ENCODE results near the gene LHPP. TPM values are rescaled to one million over a fixed set of nuclear protein-coding genes. Genes with fewer than 3 reads are reported as not detected.

Gene LHPP
- total RNA-seq, 1 donor from 2014 or later, result 7.6 TPM

DNA sequence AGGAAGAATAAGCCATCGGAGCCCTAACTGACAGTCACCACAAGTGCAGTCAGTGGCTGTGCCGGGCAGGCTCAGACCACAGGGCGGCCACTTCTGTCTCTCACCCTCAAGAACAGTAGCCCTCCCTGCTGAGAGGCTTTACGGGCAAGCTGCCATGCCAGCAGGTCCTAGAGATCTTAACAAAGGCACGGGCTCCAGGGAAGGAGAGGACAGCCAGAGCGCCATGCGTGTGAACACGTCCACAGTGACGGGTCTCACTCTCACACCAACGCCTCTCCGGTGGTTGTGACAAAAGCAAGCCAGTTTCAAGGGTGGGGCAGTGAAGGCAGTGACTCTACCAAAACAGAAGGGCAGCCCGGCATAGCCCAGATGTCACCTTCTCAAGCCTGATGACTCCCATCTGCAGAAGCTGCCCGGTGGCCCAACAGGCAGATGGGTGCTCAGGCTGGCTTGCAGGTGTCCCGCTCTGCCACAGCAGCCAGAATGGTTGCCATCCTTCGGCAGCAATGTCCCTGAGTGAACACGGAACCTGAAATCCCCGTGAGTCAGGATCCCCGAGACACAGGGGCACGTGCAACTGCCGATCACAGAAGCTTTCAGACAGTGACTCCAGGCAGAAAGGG is 180.6 kb downstream of the LHPP start:
- H3K27ac ChIP-seq (replicated peaks), result peak overlapping the region; percentile 86
- TF ChIP-seq, protein P1, sequence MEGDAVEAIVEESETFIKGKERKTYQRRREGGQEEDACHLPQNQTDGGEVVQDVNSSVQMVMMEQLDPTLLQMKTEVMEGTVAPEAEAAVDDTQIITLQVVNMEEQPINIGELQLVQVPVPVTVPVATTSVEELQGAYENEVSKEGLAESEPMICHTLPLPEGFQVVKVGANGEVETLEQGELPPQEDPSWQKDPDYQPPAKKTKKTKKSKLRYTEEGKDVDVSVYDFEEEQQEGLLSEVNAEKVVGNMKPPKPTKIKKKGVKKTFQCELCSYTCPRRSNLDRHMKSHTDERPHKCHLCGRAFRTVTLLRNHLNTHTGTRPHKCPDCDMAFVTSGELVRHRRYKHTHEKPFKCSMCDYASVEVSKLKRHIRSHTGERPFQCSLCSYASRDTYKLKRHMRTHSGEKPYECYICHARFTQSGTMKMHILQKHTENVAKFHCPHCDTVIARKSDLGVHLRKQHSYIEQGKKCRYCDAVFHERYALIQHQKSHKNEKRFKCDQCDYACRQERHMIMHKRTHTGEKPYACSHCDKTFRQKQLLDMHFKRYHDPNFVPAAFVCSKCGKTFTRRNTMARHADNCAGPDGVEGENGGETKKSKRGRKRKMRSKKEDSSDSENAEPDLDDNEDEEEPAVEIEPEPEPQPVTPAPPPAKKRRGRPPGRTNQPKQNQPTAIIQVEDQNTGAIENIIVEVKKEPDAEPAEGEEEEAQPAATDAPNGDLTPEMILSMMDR (IDR thresholded peaks at IDR 0.05; ENCODE audit: borderline replicate concordance), result peak; percentile 20
- intact Hi-C loops (cut with micrococcal nuclease), result no loop called here

DNA sequence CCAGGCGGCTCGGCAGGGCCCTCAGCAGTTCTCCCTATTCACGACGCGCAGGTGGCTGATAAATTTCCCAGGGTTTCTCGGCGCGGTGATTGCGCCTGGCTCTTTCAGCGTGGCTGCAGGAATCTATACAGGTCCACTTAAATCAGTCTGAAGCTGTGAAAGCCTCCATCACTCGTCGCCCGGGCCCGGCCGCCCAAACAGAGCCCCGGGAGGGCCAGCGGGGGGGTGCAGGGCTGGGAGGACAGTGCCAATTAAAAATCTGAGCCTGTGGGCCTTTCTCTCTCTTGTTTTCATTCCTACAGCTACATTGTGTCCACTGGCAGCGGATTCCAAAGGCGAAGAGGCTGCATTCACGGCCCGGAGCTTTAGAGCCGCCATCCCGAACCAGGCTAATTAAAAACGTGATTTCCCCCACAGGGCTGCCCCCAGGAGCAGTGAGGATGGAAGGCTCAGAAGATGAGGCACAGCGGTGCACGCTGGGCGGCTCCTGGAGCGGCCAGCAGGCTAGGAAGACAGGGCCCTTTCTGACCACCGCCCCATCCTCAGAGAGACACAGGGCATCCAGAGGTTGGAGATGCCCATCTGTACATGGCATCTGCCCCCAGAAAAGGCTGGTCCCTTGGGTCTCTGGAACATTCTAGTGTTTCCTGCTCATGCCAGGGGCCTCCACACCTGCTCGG is 181.8 kb downstream of the LHPP start:
- intact Hi-C loops (cut with micrococcal nuclease), result no loop called here
- H3K4me1 ChIP-seq, result peaks cover 100% of the 10 kb centered on the region
- no peaks in the 10 kb centered on the region for H3K27me3 ChIP-seq (ENCODE audit: low read depth)
- H3K4me3 ChIP-seq, result no peak overlapping the region
- TF ChIP-seq, protein P1 (IDR thresholded peaks at IDR 0.05; ENCODE audit: borderline replicate concordance), result no peak
- no peaks in the 10 kb centered on the region for H3K9me3 ChIP-seq (replicated peaks)
- peak overlapping the region; percentile 86 for H3K27ac ChIP-seq (replicated peaks)
- no peaks in the 10 kb centered on the region for H3K36me3 ChIP-seq
- DNase-seq, result no peak

More for the DNA sequence above, 180.6 kb downstream of the LHPP start:
- H3K36me3 ChIP-seq, result no peaks in the 10 kb centered on the region
- H3K27me3 ChIP-seq (ENCODE audit: low read depth), result no peaks in the 10 kb centered on the region
- no peak overlapping the region for H3K4me3 ChIP-seq
- H3K4me1 ChIP-seq, result peaks cover 100% of the 10 kb centered on the region
- no peaks in the 10 kb centered on the region for H3K9me3 ChIP-seq (replicated peaks)
- DNase-seq, result peak; percentile 79

DNA sequence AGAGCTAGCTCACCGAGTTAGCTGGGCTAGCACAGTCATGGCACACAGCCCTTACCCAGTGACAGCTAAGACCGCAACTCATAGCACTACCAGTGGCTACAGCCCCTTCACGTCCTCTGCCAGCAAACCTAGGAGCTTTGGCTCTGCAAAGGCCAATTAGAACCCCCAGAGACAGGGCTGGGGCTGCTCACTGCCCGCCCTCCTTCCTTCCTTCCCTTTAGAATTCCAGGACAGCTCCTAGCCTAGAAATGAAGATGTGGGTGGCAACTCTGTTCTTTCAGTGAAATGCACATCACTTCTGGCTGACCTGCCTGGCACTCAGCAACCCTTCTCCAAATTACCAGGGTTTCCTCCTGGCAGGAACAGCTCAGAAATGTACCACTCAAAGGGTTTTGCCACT is 182.6 kb downstream of the LHPP start:
- H3K36me3 ChIP-seq, result no peaks in the 10 kb centered on the region
- no peak for DNase-seq
- H3K4me1 ChIP-seq, result peaks cover 100% of the 10 kb centered on the region
- H3K4me3 ChIP-seq, result no peak overlapping the region
- H3K9me3 ChIP-seq (replicated peaks), result no peaks in the 10 kb centered on the region
- TF ChIP-seq, protein P1 (IDR thresholded peaks at IDR 0.05; ENCODE audit: borderline replicate concordance), result no peak
- H3K27ac ChIP-seq (replicated peaks), result peak overlapping the region; percentile 86
- intact Hi-C loops (cut with micrococcal nuclease), result no loop called here
- no peaks in the 10 kb centered on the region for H3K27me3 ChIP-seq (ENCODE audit: low read depth)

DNA sequence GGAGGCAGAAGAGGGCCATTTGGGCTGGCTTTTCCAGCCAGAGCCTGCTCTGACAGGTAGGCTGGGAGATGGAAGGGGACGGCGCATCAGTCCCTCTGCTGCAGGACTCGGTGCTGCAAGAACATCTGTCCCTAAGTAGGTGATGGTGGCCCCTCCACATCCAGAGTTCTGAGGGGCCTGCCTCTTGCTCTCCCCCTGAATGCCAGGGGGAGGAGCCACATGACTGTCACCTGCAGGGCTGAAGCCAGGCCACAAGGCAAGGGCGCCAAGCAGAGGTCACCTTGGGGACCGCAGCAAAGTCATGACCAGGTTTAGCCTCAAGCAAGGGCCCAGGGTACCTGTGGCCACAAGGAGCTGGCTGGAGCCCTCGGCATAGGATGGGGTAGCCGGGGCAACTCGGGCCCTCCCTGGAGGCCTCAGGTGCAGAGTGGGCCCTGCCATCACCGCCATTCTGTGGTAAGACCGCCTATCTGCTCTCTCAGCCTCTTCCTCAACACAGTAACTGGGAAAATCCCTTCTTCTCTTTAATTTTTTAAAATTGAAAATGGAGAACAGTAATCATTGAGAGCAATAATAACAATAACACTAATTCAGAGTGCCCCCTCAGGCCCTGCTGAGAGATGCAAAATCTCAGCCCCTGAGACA is 183.3 kb downstream of the LHPP start:
- Histone ChIP-seq H3K36me3 (no peaks in the 10 kb centered on the region), H3K4me1 (peaks cover 100% of the 10 kb centered on the region), H3K27ac (replicated peaks) (peak overlapping the region; percentile 86), H3K4me3 (no peak overlapping the region), H3K27me3 (ENCODE audit: low read depth) (no peaks in the 10 kb centered on the region), H3K9me3 (replicated peaks) (no peaks in the 10 kb centered on the region)
- DNase-seq, result no peak
- TF ChIP-seq, protein P1 (IDR thresholded peaks at IDR 0.05; ENCODE audit: borderline replicate concordance), result no peak
- intact Hi-C loops (cut with micrococcal nuclease), result no loop called here

DNA sequence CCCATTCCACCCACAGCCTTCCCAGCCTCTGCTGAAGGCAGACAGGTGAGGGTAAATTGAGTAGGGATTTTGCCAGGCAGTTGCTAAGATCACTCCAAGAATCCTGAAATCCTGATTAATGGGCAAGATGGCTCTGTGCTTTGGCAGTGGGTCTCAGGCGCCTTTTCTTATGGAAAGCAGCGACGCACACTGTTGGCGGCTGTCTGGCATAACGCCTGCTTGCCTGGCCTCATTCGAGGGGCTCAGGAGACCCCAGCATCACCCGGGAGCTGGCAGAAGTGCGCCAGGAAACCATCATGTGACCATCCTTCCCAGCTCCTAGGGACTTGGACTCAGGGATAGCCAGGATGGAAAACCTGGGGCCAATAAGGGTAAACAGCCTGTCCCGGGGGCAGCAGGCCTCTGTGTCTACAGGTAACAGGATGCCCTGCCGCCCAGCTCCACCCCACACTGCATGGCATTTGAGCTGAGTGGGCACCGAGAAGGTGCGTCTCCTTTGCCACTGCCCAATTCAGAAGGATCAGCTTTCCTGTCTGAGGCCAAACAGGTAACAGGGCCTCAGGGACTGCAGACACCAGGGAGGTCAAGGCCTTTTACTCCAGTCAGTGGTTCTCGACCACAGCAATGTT is 184.0 kb downstream of the LHPP start:
- DNase-seq, result no peak
- intact Hi-C loops (cut with micrococcal nuclease), result no loop called here
- TF ChIP-seq, protein P1 (IDR thresholded peaks at IDR 0.05; ENCODE audit: borderline replicate concordance), result no peak

More for the DNA sequence above, 184.0 kb downstream of the LHPP start:
- Histone ChIP-seq H3K4me3 (no peak overlapping the region), H3K9me3 (replicated peaks) (no peaks in the 10 kb centered on the region), H3K4me1 (peaks cover 100% of the 10 kb centered on the region), H3K27me3 (ENCODE audit: low read depth) (no peaks in the 10 kb centered on the region), H3K27ac (replicated peaks) (peak overlapping the region; percentile 86), H3K36me3 (no peaks in the 10 kb centered on the region)
